ENCODE measurements around the gene C1orf232.

Gene C1orf232

GRCh38 chr1:26156285-26157038, 12.3 kb downstream of the C1orf232 start:
- DNase-seq (ENCODE audit: low spot score), result no peak

- no peak for DNase-seq (ENCODE audit: low spot score)
These were observed 13.1 kb downstream of the C1orf232 start for GRCh38 chr1:26155370-26156284.

- no peak for DNase-seq (ENCODE audit: low spot score)
These were observed 14.0 kb downstream of the C1orf232 start for GRCh38 chr1:26154750-26155149.

- DNase-seq (ENCODE audit: low spot score), result no peak
These were observed 14.7 kb downstream of the C1orf232 start for GRCh38 chr1:26153966-26154532.

- DNase-seq (ENCODE audit: low spot score), result no peak
These were observed 19.9 kb downstream of the C1orf232 start for GRCh38 chr1:26148887-26149286.

GRCh38 chr1:26145960-26146294, 22.8 kb downstream of the C1orf232 start:
- no peak for DNase-seq (ENCODE audit: low spot score)

- peak; percentile 82 for DNase-seq (ENCODE audit: low spot score)
These were observed 23.5 kb downstream of the C1orf232 start for GRCh38 chr1:26145041-26145959.

- no peak for DNase-seq (ENCODE audit: low spot score)
These were observed 26.6 kb downstream of the C1orf232 start for GRCh38 chr1:26142159-26142558.

- no peak for DNase-seq (ENCODE audit: low spot score)
These were observed 29.7 kb downstream of the C1orf232 start for GRCh38 chr1:26138974-26139558.

GRCh38 chr1:26134466-26134865, 34.3 kb downstream of the C1orf232 start:
- DNase-seq (ENCODE audit: low spot score), result no peak

- no peak for DNase-seq (ENCODE audit: low spot score)
These were observed 36.0 kb downstream of the C1orf232 start for GRCh38 chr1:26132834-26133167.

- DNase-seq (ENCODE audit: low spot score), result no peak
These were observed 36.5 kb downstream of the C1orf232 start for GRCh38 chr1:26132128-26132833.

- no peak for DNase-seq (ENCODE audit: low spot score)
These were observed 38.1 kb downstream of the C1orf232 start for GRCh38 chr1:26130695-26131094.

GRCh38 chr1:26129778-26130177, 39.0 kb downstream of the C1orf232 start:
- DNase-seq (ENCODE audit: low spot score), result no peak

- peak; percentile 9 for DNase-seq (ENCODE audit: low spot score)
These were observed 41.3 kb downstream of the C1orf232 start for GRCh38 chr1:26127235-26128163.

- DNase-seq (ENCODE audit: low spot score), result peak; percentile 87
These were observed 42.3 kb downstream of the C1orf232 start for GRCh38 chr1:26126321-26127084.

- DNase-seq (ENCODE audit: low spot score), result no peak
These were observed 42.8 kb downstream of the C1orf232 start for GRCh38 chr1:26125946-26126320.

- no peak for DNase-seq (ENCODE audit: low spot score)
These were observed 43.4 kb downstream of the C1orf232 start for GRCh38 chr1:26125382-26125781.

Measured in CD4-positive, alpha-beta T cell treated with Interleukin-6 at 100 ng/mL for 8 hours (primary cell).